HL-60 (cell line): ENCODE results near the gene GET3.

Experiments
- GABPA ChIP-seq: IDR thresholded peaks from 2 replicates; pipeline ENCODE4 v1.6.1; 2012; ENCODE audit warnings: low read depth
- POLR2AphosphoS5 ChIP-seq: IDR thresholded peaks from 2 replicates; pipeline ENCODE4 v1.6.1; 2012; ENCODE audit warnings: low read depth
- TF ChIP-seq, protein P1 (sequence below): IDR thresholded peaks from one replicate; pipeline ENCODE4 v1.5.1; 2011; ENCODE audit warnings: low read length, control low read depth, inconsistent platforms; ENCODE audit not compliant: insufficient read depth
- TF ChIP-seq, protein P2 (sequence below): IDR thresholded peaks from 2 replicates; pipeline ENCODE4 v1.6.1; 2012; ENCODE audit warnings: low read depth; ENCODE audit not compliant: insufficient replicate concordance

DNA sequence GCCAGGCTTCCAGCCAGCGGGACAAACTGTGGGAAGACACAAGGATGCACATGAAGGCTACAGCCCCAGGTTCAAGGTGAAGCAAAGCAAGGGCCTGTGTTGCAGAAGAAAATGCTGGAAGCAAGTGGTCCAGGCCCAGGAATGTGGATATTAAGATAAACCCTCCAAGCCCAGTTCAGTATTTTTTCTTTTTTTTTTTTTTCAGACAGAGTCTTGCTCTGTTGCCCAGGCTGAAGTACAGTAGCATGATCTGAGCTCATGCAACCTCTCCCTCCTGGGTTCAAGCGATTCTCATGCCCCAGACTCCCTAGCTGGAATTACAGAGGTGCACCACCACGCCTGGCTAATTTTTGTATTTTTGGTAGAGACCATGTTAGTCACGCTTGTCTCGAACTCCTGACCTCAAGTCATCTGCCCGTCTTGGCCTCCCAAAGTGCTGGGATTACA lies 59.9 kb downstream of the GET3 start:
- TF ChIP-seq, protein P1, sequence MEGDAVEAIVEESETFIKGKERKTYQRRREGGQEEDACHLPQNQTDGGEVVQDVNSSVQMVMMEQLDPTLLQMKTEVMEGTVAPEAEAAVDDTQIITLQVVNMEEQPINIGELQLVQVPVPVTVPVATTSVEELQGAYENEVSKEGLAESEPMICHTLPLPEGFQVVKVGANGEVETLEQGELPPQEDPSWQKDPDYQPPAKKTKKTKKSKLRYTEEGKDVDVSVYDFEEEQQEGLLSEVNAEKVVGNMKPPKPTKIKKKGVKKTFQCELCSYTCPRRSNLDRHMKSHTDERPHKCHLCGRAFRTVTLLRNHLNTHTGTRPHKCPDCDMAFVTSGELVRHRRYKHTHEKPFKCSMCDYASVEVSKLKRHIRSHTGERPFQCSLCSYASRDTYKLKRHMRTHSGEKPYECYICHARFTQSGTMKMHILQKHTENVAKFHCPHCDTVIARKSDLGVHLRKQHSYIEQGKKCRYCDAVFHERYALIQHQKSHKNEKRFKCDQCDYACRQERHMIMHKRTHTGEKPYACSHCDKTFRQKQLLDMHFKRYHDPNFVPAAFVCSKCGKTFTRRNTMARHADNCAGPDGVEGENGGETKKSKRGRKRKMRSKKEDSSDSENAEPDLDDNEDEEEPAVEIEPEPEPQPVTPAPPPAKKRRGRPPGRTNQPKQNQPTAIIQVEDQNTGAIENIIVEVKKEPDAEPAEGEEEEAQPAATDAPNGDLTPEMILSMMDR: no peak
- TF ChIP-seq POLR2AphosphoS5: no peak
- TF ChIP-seq, protein P2, sequence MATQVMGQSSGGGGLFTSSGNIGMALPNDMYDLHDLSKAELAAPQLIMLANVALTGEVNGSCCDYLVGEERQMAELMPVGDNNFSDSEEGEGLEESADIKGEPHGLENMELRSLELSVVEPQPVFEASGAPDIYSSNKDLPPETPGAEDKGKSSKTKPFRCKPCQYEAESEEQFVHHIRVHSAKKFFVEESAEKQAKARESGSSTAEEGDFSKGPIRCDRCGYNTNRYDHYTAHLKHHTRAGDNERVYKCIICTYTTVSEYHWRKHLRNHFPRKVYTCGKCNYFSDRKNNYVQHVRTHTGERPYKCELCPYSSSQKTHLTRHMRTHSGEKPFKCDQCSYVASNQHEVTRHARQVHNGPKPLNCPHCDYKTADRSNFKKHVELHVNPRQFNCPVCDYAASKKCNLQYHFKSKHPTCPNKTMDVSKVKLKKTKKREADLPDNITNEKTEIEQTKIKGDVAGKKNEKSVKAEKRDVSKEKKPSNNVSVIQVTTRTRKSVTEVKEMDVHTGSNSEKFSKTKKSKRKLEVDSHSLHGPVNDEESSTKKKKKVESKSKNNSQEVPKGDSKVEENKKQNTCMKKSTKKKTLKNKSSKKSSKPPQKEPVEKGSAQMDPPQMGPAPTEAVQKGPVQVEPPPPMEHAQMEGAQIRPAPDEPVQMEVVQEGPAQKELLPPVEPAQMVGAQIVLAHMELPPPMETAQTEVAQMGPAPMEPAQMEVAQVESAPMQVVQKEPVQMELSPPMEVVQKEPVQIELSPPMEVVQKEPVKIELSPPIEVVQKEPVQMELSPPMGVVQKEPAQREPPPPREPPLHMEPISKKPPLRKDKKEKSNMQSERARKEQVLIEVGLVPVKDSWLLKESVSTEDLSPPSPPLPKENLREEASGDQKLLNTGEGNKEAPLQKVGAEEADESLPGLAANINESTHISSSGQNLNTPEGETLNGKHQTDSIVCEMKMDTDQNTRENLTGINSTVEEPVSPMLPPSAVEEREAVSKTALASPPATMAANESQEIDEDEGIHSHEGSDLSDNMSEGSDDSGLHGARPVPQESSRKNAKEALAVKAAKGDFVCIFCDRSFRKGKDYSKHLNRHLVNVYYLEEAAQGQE: no peak
- TF ChIP-seq GABPA: no peak
